HG02885 (cell line): ENCODE data around the gene TEDC2.
"Not testable (repeated sequence)": the region's sequence is repeated elsewhere in the genome, so short reads cannot be mapped to it uniquely, and the experiment has no call there.

Experiments
- ATAC-seq: cut with Tn5 transposase; IDR thresholded peaks from one replicate; pipeline ENCODE4 v1.9.1; 2021; ENCODE audit warnings: mild to moderate bottlenecking; ENCODE audit not compliant: unreplicated experiment, poor library complexity

The TEDC2 gene

GRCh38 chr16:2474877-2475412, 15.0 kb downstream of the TEDC2 start, which contains the start of gene TBC1D24:
TSS of gene TBC1D24 (plus strand) at chr16:2475127. CDS start at chr16:2496149, 21,022 bp downstream.
- ATAC-seq, result peak; percentile 67

- ATAC-seq, result peak; percentile 13
Observed at GRCh38 chr16:2475413-2476344, 15.8 kb downstream of the TEDC2 start.

- ATAC-seq, result no peak
Observed at GRCh38 chr16:2476345-2476720, 16.4 kb downstream of the TEDC2 start.

- no peak for ATAC-seq
Observed at GRCh38 chr16:2476741-2477140, 16.8 kb downstream of the TEDC2 start.

- no peak for ATAC-seq
Observed at GRCh38 chr16:2477327-2477726, 17.4 kb downstream of the TEDC2 start.

GRCh38 chr16:2478279-2478678, 18.4 kb downstream of the TEDC2 start:
- ATAC-seq, result no peak

- not testable (repeated sequence) for ATAC-seq
Observed at GRCh38 chr16:2479996-2480395, 20.1 kb downstream of the TEDC2 start.

- ATAC-seq, result no peak
Observed at GRCh38 chr16:2480948-2481347, 21.0 kb downstream of the TEDC2 start.

GRCh38 chr16:2481676-2482075, 21.8 kb downstream of the TEDC2 start:
- no peak for ATAC-seq

- ATAC-seq, result no peak
Observed at GRCh38 chr16:2482249-2482648, 22.3 kb downstream of the TEDC2 start.

- ATAC-seq, result no peak
Observed at GRCh38 chr16:2482708-2483534, 23.0 kb downstream of the TEDC2 start.

GRCh38 chr16:2483939-2484897, 24.3 kb downstream of the TEDC2 start:
- ATAC-seq, result no peak

GRCh38 chr16:2484898-2485508, 25.1 kb downstream of the TEDC2 start:
- no peak for ATAC-seq

- no peak for ATAC-seq
Observed at GRCh38 chr16:2485811-2486507, 26.1 kb downstream of the TEDC2 start.

- no peak for ATAC-seq
Observed at GRCh38 chr16:2486645-2487516, 27.0 kb downstream of the TEDC2 start.

GRCh38 chr16:2487517-2487842, 27.6 kb downstream of the TEDC2 start:
- ATAC-seq, result no peak

GRCh38 chr16:2487903-2488531, 28.1 kb downstream of the TEDC2 start:
- ATAC-seq, result no peak

GRCh38 chr16:2489581-2489980, 29.7 kb downstream of the TEDC2 start:
- ATAC-seq, result no peak
